ENCODE data around the gene DLAT.

- no peak for TF ChIP-seq CTCF (conservative IDR thresholded peaks at IDR 0.05 in 1 of 2, IDR thresholded peaks at IDR 0.05 in 1 of 2; ENCODE audit: extremely low read depth in 1 of 2, insufficient read depth in 1 of 2, low read depth in 1 of 2, low read length in 2 of 2)
- no peak for TF ChIP-seq EZH2 (IDR thresholded peaks at IDR 0.05; ENCODE audit: borderline replicate concordance, low read length)
Observed at GRCh38 chr11:112016088-112016764, 9.0 kb upstream of the DLAT start.

Data from mammary epithelial cell (primary cell).